Ovary (tissue), 9 donors: ENCODE data around the gene GFER. TPM values are rescaled to one million over a fixed set of nuclear protein-coding genes. Genes with fewer than 3 reads are reported as not detected.

Experiments used
- DNase-seq, 5 donors: peaks; one replicate each; pipeline ENCODE4 v3.0.0-alpha.2; 2019 to 2020
- H3K27ac ChIP-seq, 2 donors: fragments of 200-600 bp; one replicate each; pipeline versions ENCODE4 v1.5.1 to v1.8.0; 2019 to 2022
- H3K27me3 ChIP-seq: fragments of 200-600 bp; one replicate; pipeline ENCODE4 v1.8.0; 2022
- H3K36me3 ChIP-seq: fragments of 200-600 bp; sonication (generic); one replicate; pipeline ENCODE4 v1.5.1; 2019
- H3K4me1 ChIP-seq: one replicate; pipeline ENCODE4 v1.8.1; 2013; ENCODE audit warnings: mild to moderate bottlenecking, moderate library complexity; ENCODE audit not compliant: insufficient read depth
- H3K4me3 ChIP-seq: fragments of 200-600 bp; sonication (generic); one replicate; pipeline ENCODE4 v1.5.1; 2017
- H3K9me3 ChIP-seq, 2 donors: fragments of 200-600 bp in 1 of 2; sonication (generic) in 1 of 2; one replicate each; pipeline versions ENCODE4 v1.5.1 to v1.8.1; 2013 to 2019; ENCODE audit warnings: mild to moderate bottlenecking in 1 of 2, moderate library complexity in 1 of 2
- CTCF ChIP-seq, 3 donors: fragments of 450-650 bp in 2 of 3; fragments of 200-600 bp in 1 of 3; IDR thresholded peaks; one replicate each; pipeline versions ENCODE4 v1.5.1 to v1.8.0; 2016 to 2022; ENCODE audit warnings: antibody characterized with exemption in 3 of 3, mild to moderate bottlenecking in 1 of 3
- EP300 ChIP-seq: sonication (generic); formaldehyde crosslinking; IDR thresholded peaks from one replicate; pipeline ENCODE4 v1.6.1; 2017; ENCODE audit warnings: antibody characterized with exemption
- POLR2A ChIP-seq: fragments of 450-650 bp; IDR thresholded peaks from one replicate; pipeline ENCODE4 v1.6.1; 2017; ENCODE audit warnings: antibody characterized with exemption, mild to moderate bottlenecking, moderate library complexity
- WGBS, 3 donors: extraction: QIAGEN DNeasy Blood & Tissue Kit in 1 of 3; methylation state at CpG; one replicate each; pipeline versions ENCODE4 v1.1.5 to v1.1.7; 2013 to 2017; 5-methylcytosine and 5-hydroxymethylcytosine counted together
- intact Hi-C, 4 donors: fragments of 100-400 bp; cut with DNase I; formaldehyde crosslinking; loops; one replicate each; pipeline versions ENCODE4 v1.11.0 to v1.15.1; 2022 to 2023
- polyA plus RNA-seq, 2 donors: library from polyadenylated mRNA; stranded (reverse); fragments of 200-250 nt in 1 of 2; fragments of 350-450 nt in 1 of 2; fragmentation: Illumina TruSeq in 1 of 2; extraction: RNeasy Lipid Tissue Mini Kit (QIAGEN cat#74804) in 1 of 2; gene quantifications; one replicate each; pipeline ENCODE4 v1.2.3, GENCODE V29; 2013 to 2014
- total RNA-seq, 7 donors: library from RNA; depleted of rRNA in 2 of 7; stranded (reverse); fragments of >200 nt in 2 of 7; fragmentation: NEBNext Ultra II Directional in 3 of 7; extraction: Animal tissue kit (Norgen Biotek cat#: 25700) in 3 of 7; gene quantifications; one replicate each; pipeline versions ENCODE4 v1.1.0 to v1.2.4, GENCODE V29; 2016 to 2023
- donor health status: DM: no; HTN: no; CAD: no; lungs with moderate emphysema.
- donor health status: DM: no; HTN: no; CAD: no.
- donor health status: Bipolar disorder and iron deficiency.
- donor health status: DM: yes; HTN: yes; CAD: no.
- donor health status: DM: no; HTN: no; CAD: no.
- donor health status: DM: yes; HTN: yes; CAD: no.

The GFER gene
- total and polyA plus RNA-seq, 9 donors: 6.1 to 18.5 (median 14.0) TPM

GRCh38 chr16:1990351-1991134 lies 6.5 kb downstream of the GFER start:
- H3K4me3 ChIP-seq: no peak overlapping the region
- H3K9me3 ChIP-seq: no peaks in the 10 kb centered on the region
- no peaks in the 10 kb centered on the region for H3K36me3 ChIP-seq
- TF ChIP-seq EP300 (no peak), CTCF (IDR thresholded peaks at IDR 0.05) (no peak), POLR2A (no peak)
- intact Hi-C loops: no loop called here
- no peaks in the 10 kb centered on the region for H3K27me3 ChIP-seq
- peaks cover 7% of the 10 kb centered on the region for H3K4me1 ChIP-seq
- peak in 1 of 5 donors; percentile 47 for DNase-seq
- WGBS, 3 donors: 2 to 3% (median 2%) methylated on average over 46 to 50 of the region's 50 CpGs
- H3K27ac ChIP-seq: no peak overlapping the region

GRCh38 chr16:1991135-1991551 lies 7.2 kb downstream of the GFER start:
- TF ChIP-seq CTCF (IDR thresholded peaks at IDR 0.05) (no peak), POLR2A (no peak), EP300 (no peak)
- WGBS, 3 donors: 5 to 9% (median 6%) methylated on average over 16 to 18 of the region's 18 CpGs
- Histone ChIP-seq H3K4me3 (no peak overlapping the region), H3K27ac (no peak overlapping the region), H3K36me3 (no peaks in the 10 kb centered on the region), H3K4me1 (peaks cover 7% of the 10 kb centered on the region), H3K9me3 (no peaks in the 10 kb centered on the region), H3K27me3 (no peaks in the 10 kb centered on the region)
- intact Hi-C loops: no loop called here
- no peak for DNase-seq

- DNase-seq: no peak
- no peaks in the 10 kb centered on the region for H3K27me3 ChIP-seq
- no peak for TF ChIP-seq CTCF (IDR thresholded peaks at IDR 0.05)
- TF ChIP-seq EP300: no peak
- TF ChIP-seq POLR2A: no peak
- H3K27ac ChIP-seq: no peak overlapping the region
- H3K4me1 ChIP-seq: peaks cover 7% of the 10 kb centered on the region
- no peaks in the 10 kb centered on the region for H3K9me3 ChIP-seq
- 8 to 12% (median 9%) methylated on average over 22 of the region's 22 CpGs for WGBS, 3 donors
- intact Hi-C loops: no loop called here
- H3K36me3 ChIP-seq: no peaks in the 10 kb centered on the region
- peak overlapping the region; percentile 27 for H3K4me3 ChIP-seq
These were observed 7.6 kb downstream of the GFER start for GRCh38 chr16:1991588-1991947.

- TF ChIP-seq POLR2A (no peak), CTCF (IDR thresholded peaks at IDR 0.05) (no peak), EP300 (no peak)
- DNase-seq: peak; percentile 93 to 96 (median 94)
- intact Hi-C loops: no loop called here
- Histone ChIP-seq H3K27ac (no peak overlapping the region), H3K4me1 (peaks cover 7% of the 10 kb centered on the region), H3K9me3 (no peaks in the 10 kb centered on the region), H3K27me3 (no peaks in the 10 kb centered on the region), H3K36me3 (no peaks in the 10 kb centered on the region), H3K4me3 (peak overlapping the region; percentile 27)
- 2 to 3% (median 3%) methylated on average over 55 to 96 of the region's 96 CpGs for WGBS, 3 donors
These were observed 8.1 kb downstream of the GFER start for GRCh38 chr16:1991948-1992703.
